ENCODE data around the gene CST9. TPM values are rescaled to one million over a fixed set of nuclear protein-coding genes. Genes with fewer than 3 reads are reported as not detected.

CST9 gene
- total RNA-seq, 1 experiment from 2014 or later, result not detected

DNA sequence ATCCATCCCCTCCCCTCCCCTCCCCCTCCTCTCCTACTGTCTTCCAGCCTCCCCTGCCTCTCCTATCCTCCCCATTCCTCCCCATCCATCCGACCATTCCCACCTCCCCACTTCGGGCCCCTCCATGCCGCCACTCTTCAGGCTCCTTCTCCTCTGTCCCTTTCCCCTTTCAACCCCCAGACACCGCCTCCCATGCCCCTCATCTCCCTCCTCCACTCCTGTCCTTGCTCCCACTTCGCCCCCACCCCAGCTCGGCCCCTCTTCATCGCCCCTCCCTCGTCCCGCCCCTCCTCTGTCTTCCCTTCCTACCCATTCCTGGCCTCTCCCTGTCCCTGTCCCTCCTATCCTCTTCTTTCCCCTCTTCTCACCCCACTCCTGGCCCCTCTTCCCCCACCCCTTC, 32.6 kb upstream of the CST9 start:
- ChIA-PET POLR2A (interaction anchor here (1.4 kb wide), 1 partner anchor 9 kb away, joined by 5 read pairs; no protein-coding TSS in a partner anchor), RAD21 (ENCODE audit: low non-redundant PET in 1 of 2, low total read pairs in 2 of 2, uncharacterized antibody in 2 of 2, unreplicated experiment in 2 of 2) (no interaction called here), CTCF (no interaction called here)
- no peak overlapping the region for H2AFZ ChIP-seq (ENCODE audit: low read depth, low read length, poor library complexity, severe bottlenecking)
- H3K4me1 ChIP-seq (ENCODE audit: control insufficient read depth in 1 of 2, insufficient read depth in 2 of 2, low read length in 2 of 2), result peaks cover 29 to 41% of the 10 kb centered on the region in 2 experiments
- peak overlapping the region; percentile 0; the same call in 1 of the 2 replicates for H3K4me2 ChIP-seq (ENCODE audit: low read length)
- no peak overlapping the region for H3K9ac ChIP-seq (ENCODE audit: low read length)
- no peaks in the 10 kb centered on the region for H3K27me3 ChIP-seq (ENCODE audit: insufficient read depth, low read length)
- no peaks in the 10 kb centered on the region for H3K9me3 ChIP-seq (ENCODE audit: control insufficient read depth in 1 of 2, insufficient read depth in 1 of 2, low read depth in 1 of 2, low read length in 2 of 2)
- no peak overlapping the region for H3K4me3 ChIP-seq (replicated peaks in 1 of 2; ENCODE audit: low read depth in 1 of 2, low read length in 2 of 2)
- no peaks in the 10 kb centered on the region for H3K9me2 ChIP-seq (ENCODE audit: insufficient read depth)
- H3K36me3 ChIP-seq (ENCODE audit: control insufficient read depth in 1 of 2, insufficient read depth in 2 of 2, low read length in 2 of 2), result peaks cover 5% of the 10 kb centered on the region in 2 experiments; a peak in 2 of 4 replicates
- ATAC-seq (no peak), DNase-seq (ENCODE audit: low read depth, low spot score) (no peak)
- intact Hi-C loops (cut with micrococcal nuclease), result loop anchor here (10.0 kb wide), 1 partner anchor 1556 kb away; the partner anchor contains the start of gene ENTPD6
- no TSS peak for BruUV-seq (replicated peaks)
- no peak overlapping the region for H3K27ac ChIP-seq (ENCODE audit: low read depth, low read length)
- TF ChIP-seq SP1 (IDR thresholded peaks at IDR 0.05; ENCODE audit: low read depth) (no peak), CBX3 (IDR thresholded peaks at IDR 0.05; ENCODE audit: low read depth) (no peak), ZFX (IDR thresholded peaks at IDR 0.05) (no peak), RAD21 (IDR thresholded peaks at IDR 0.05; ENCODE audit: low read depth) (no peak), POLR2A (IDR thresholded peaks at IDR 0.05; ENCODE audit: borderline replicate concordance, extremely low read depth, insufficient read depth, insufficient read length) (no peak), POLR2AphosphoS5 (IDR thresholded peaks at IDR 0.05; ENCODE audit: low read depth, low read length) (no peak), ZNF274 (IDR thresholded peaks at IDR 0.05; ENCODE audit: low read depth, low read length) (no peak), EZH2phosphoT487 (IDR thresholded peaks at IDR 0.05; ENCODE audit: borderline replicate concordance) (no peak), SRF (IDR thresholded peaks at IDR 0.05; ENCODE audit: low read depth) (no peak), EGR1 (IDR thresholded peaks at IDR 0.05; ENCODE audit: low read depth) (no peak), REST (IDR thresholded peaks at IDR 0.05; ENCODE audit: low read depth) (no peak), ZBTB33 (IDR thresholded peaks at IDR 0.05; ENCODE audit: extremely low read depth, insufficient replicate concordance, low read length) (no peak), CEBPB (IDR thresholded peaks at IDR 0.05; ENCODE audit: low read depth) (no peak), FOSL1 (IDR thresholded peaks at IDR 0.05; ENCODE audit: low read depth) (no peak), ELF1 (IDR thresholded peaks at IDR 0.05; ENCODE audit: borderline replicate concordance, low read depth) (no peak), SIN3A (IDR thresholded peaks at IDR 0.05; ENCODE audit: low read depth) (no peak), YY1 (IDR thresholded peaks at IDR 0.05; ENCODE audit: extremely low read depth, insufficient replicate concordance, low read depth, low read length) (no peak)
- TF ChIP-seq, protein P1, sequence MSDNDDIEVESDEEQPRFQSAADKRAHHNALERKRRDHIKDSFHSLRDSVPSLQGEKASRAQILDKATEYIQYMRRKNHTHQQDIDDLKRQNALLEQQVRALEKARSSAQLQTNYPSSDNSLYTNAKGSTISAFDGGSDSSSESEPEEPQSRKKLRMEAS (IDR thresholded peaks at IDR 0.05), result no peak
- TF ChIP-seq, protein P2, sequence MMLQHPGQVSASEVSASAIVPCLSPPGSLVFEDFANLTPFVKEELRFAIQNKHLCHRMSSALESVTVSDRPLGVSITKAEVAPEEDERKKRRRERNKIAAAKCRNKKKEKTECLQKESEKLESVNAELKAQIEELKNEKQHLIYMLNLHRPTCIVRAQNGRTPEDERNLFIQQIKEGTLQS (IDR thresholded peaks at IDR 0.05), result no peak
- TF ChIP-seq, protein P3, sequence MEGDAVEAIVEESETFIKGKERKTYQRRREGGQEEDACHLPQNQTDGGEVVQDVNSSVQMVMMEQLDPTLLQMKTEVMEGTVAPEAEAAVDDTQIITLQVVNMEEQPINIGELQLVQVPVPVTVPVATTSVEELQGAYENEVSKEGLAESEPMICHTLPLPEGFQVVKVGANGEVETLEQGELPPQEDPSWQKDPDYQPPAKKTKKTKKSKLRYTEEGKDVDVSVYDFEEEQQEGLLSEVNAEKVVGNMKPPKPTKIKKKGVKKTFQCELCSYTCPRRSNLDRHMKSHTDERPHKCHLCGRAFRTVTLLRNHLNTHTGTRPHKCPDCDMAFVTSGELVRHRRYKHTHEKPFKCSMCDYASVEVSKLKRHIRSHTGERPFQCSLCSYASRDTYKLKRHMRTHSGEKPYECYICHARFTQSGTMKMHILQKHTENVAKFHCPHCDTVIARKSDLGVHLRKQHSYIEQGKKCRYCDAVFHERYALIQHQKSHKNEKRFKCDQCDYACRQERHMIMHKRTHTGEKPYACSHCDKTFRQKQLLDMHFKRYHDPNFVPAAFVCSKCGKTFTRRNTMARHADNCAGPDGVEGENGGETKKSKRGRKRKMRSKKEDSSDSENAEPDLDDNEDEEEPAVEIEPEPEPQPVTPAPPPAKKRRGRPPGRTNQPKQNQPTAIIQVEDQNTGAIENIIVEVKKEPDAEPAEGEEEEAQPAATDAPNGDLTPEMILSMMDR (IDR thresholded peaks at IDR 0.05 in 2 of 3, conservative IDR thresholded peaks at IDR 0.05 in 1 of 3; ENCODE audit: borderline replicate concordance in 1 of 3, insufficient read depth in 1 of 3, low read depth in 2 of 3, low read length in 2 of 3), result no peak
- H3K79me2 ChIP-seq (ENCODE audit: insufficient read depth, low read length), result peaks cover 21% of the 10 kb centered on the region
- H4K20me1 ChIP-seq (ENCODE audit: insufficient read depth), result no peaks in the 10 kb centered on the region

All from HCT116 (cell line).